Natural killer cell (primary cell): Measurements from ENCODE around the gene CREB5. TPM values are rescaled to one million over a fixed set of nuclear protein-coding genes. Genes with fewer than 3 reads are reported as not detected.

Source experiments
- ATAC-seq, 3 donors: fragments of 150-1000 bp in 2 of 3; fragments of 200-7000 bp in 1 of 3; cut with Tn5 transposase; 1 replicate in 1 of 3; 2 replicates in 2 of 3; pipeline ENCODE4 v1.10.0; 2021; ENCODE audit warnings: mild to moderate bottlenecking in 2 of 3, moderate library complexity in 2 of 3
- DNase-seq, 2 donors: peaks; one replicate each; pipeline versions ENCODE4 v3.0.0 to v3.0.0-alpha.2; 2013 to 2021; ENCODE audit warnings: mixed read lengths in 1 of 2
- H3K27ac ChIP-seq: one replicate; pipeline ENCODE4 v1.5.1; 2013; ENCODE audit warnings: mild to moderate bottlenecking, low read length
- H3K27me3 ChIP-seq: one replicate; pipeline ENCODE4 v1.6.1; 2013; ENCODE audit warnings: low read length; ENCODE audit not compliant: control insufficient read depth, insufficient read depth
- H3K36me3 ChIP-seq: one replicate; pipeline ENCODE4 v1.6.1; 2013; ENCODE audit warnings: low read length; ENCODE audit not compliant: control insufficient read depth, insufficient read depth
- H3K4me1 ChIP-seq: one replicate; pipeline ENCODE4 v1.6.1; 2013; ENCODE audit warnings: low read length; ENCODE audit not compliant: control insufficient read depth, insufficient read depth
- H3K4me3 ChIP-seq: one replicate; pipeline ENCODE4 v1.5.1; 2013; ENCODE audit warnings: low read length
- H3K9me3 ChIP-seq: one replicate; pipeline ENCODE4 v1.6.1; 2013; ENCODE audit warnings: low read length; ENCODE audit not compliant: control insufficient read depth, insufficient read depth
- H3K27ac Mint-ChIP-seq, 2 donors: one replicate each; pipeline ENCODE4 v1.8.0; 2022; ENCODE audit warnings: mild to moderate bottlenecking in 2 of 2, mixed read lengths in 2 of 2, moderate library complexity in 1 of 2
- H3K27me3 Mint-ChIP-seq, 2 donors: one replicate each; pipeline ENCODE4 v1.8.0; 2022; ENCODE audit warnings: low read depth in 2 of 2, mixed read lengths in 2 of 2
- H3K36me3 Mint-ChIP-seq: one replicate; pipeline ENCODE4 v1.8.0; 2022; ENCODE audit warnings: mixed read lengths
- H3K4me1 Mint-ChIP-seq, 2 donors: one replicate each; pipeline ENCODE4 v1.8.0; 2022; ENCODE audit warnings: mixed read lengths in 2 of 2
- H3K4me3 Mint-ChIP-seq: one replicate; pipeline ENCODE4 v1.8.0; 2022; ENCODE audit warnings: mild to moderate bottlenecking, moderate library complexity, mixed read lengths
- H3K9me3 Mint-ChIP-seq, 2 donors: one replicate each; pipeline ENCODE4 v1.8.0; 2022; ENCODE audit warnings: mixed read lengths in 2 of 2
- CTCF ChIP-seq: fragments of 200-600 bp; IDR thresholded peaks from one replicate; pipeline ENCODE4 v1.8.0; 2022; ENCODE audit warnings: antibody characterized with exemption
- WGBS: methylation state at CpG from one replicate; pipeline ENCODE4 v1.1.7; 2013; ENCODE audit warnings: missing lambda C conversion rate; ENCODE audit not compliant: insufficient coverage; 5-methylcytosine and 5-hydroxymethylcytosine counted together
- intact Hi-C: fragments of 100-400 bp; cut with micrococcal nuclease; formaldehyde crosslinking; loops from one replicate; pipeline ENCODE4 v1.14.2; 2022
- total RNA-seq, 4 donors: library from RNA; stranded (reverse); fragments of 120-200 nt in 1 of 4; gene quantifications; one replicate each; pipeline versions ENCODE4 v1.2.3 to v1.2.4, GENCODE V29; 2013 to 2022

CREB5 gene
- total RNA-seq, 3 donors from 2014 or later (not counting 1 experiment from before 2014, with no cell fraction given): 0.52 to 7.0 (median 0.89) TPM

GRCh38 chr7:28872226-28872625, 459.9 kb downstream of the CREB5 start:
- peaks cover under 1% of the 10 kb centered on the region for H3K27me3 ChIP-seq
- 67% methylated on average over 4 of the region's 4 CpGs for WGBS
- H3K27ac ChIP-seq: no peak overlapping the region
- H3K4me3 Mint-ChIP-seq: no peak overlapping the region
- H3K9me3 ChIP-seq: no peaks in the 10 kb centered on the region
- TF ChIP-seq CTCF: no peak
- DNase-seq (no peak), ATAC-seq (no peak)
- no peaks in the 10 kb centered on the region for H3K36me3 ChIP-seq
- no peaks in the 10 kb centered on the region for H3K4me1 ChIP-seq
- peaks cover 18 to 41% of the 10 kb centered on the region in 2 donors for H3K27me3 Mint-ChIP-seq
- H3K36me3 Mint-ChIP-seq: no peaks in the 10 kb centered on the region
- H3K4me3 ChIP-seq: no peak overlapping the region
- no peak overlapping the region for H3K27ac Mint-ChIP-seq
- intact Hi-C loops: no loop called here
- no peaks in the 10 kb centered on the region for H3K9me3 Mint-ChIP-seq
- H3K4me1 Mint-ChIP-seq: no peaks in the 10 kb centered on the region

DNA sequence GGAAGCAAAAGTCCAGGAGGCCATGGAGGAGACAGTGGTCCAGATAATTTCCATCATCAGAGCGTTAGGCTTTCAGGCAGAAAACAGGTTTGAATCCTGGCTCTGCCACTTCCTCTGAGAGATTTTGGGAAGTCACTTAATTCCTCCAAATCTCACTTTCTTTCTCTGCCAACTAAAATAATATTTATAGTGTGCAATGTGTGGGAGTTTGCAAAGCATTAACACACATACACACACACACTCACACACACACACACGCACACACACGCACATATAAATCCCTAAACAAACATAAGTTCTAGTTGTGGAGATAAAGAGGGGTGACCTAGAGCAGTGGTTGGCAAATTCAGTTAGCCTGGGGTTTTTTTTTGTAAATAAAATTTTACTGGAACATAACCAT, 461.0 kb downstream of the CREB5 start:
- no peak overlapping the region for H3K4me3 Mint-ChIP-seq
- intact Hi-C loops: no loop called here

DNA sequence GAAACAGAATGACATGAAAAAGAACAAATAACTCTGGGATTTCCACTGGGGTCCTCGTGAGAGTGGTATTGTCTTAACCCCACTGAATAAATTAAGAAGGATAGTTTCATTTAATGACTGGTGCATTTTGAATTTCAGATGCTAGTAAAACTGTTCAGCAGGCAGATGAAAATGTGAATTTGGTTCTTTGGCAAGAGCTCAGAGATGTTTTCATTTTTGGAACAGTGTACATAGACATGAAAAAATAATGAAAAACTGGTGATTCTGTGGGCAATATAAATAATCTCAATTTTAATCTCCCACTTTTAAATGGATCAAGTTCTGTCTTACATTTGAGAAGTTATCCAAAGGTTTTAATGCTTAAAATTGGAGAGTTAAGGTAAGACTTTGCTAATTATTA, 461.7 kb downstream of the CREB5 start:
- ATAC-seq: no peak
- 76% methylated on average over 1 of the region's 1 CpG for WGBS
- intact Hi-C loops: no loop called here
- H3K36me3 Mint-ChIP-seq: no peaks in the 10 kb centered on the region
- peaks cover 18 to 47% of the 10 kb centered on the region in 2 donors for H3K27me3 Mint-ChIP-seq
- Histone ChIP-seq H3K27me3 (no peaks in the 10 kb centered on the region), H3K9me3 (no peaks in the 10 kb centered on the region), H3K36me3 (no peaks in the 10 kb centered on the region), H3K4me3 (no peak overlapping the region), H3K4me1 (no peaks in the 10 kb centered on the region), H3K27ac (no peak overlapping the region)
- H3K9me3 Mint-ChIP-seq: no peaks in the 10 kb centered on the region
- no peaks in the 10 kb centered on the region for H3K4me1 Mint-ChIP-seq
- TF ChIP-seq CTCF: no peak
- H3K4me3 Mint-ChIP-seq: no peak overlapping the region
- no peak for DNase-seq
- H3K27ac Mint-ChIP-seq: no peak overlapping the region

More for the DNA sequence above, 461.0 kb downstream of the CREB5 start:
- WGBS: 82% methylated on average over 1 of the region's 3 CpGs
- no peak for ATAC-seq
- no peak for TF ChIP-seq CTCF
- Mint-ChIP-seq H3K36me3 (no peaks in the 10 kb centered on the region), H3K27me3 (peaks cover 18 to 42% of the 10 kb centered on the region in 2 donors), H3K27ac (no peak overlapping the region), H3K9me3 (no peaks in the 10 kb centered on the region), H3K4me1 (no peaks in the 10 kb centered on the region)
- no peak overlapping the region for H3K27ac ChIP-seq
- H3K9me3 ChIP-seq: no peaks in the 10 kb centered on the region
- no peak overlapping the region for H3K4me3 ChIP-seq
- no peak for DNase-seq
- H3K27me3 ChIP-seq: no peaks in the 10 kb centered on the region
- H3K36me3 ChIP-seq: no peaks in the 10 kb centered on the region
- no peaks in the 10 kb centered on the region for H3K4me1 ChIP-seq

Other genes with a start within 250 kb of the CREB5 start
- gene JAZF1, start 231.7 kb upstream of the CREB5 start, total RNA-seq: 10 to 100 TPM; 82.5 to 89.7 (median 87.6) TPM